Measurements from ENCODE around the gene CFAP97.
"Not testable (repeated sequence)": the region's sequence is repeated elsewhere in the genome, so short reads cannot be mapped to it uniquely, and the experiment has no call there.

CFAP97 gene

DNA sequence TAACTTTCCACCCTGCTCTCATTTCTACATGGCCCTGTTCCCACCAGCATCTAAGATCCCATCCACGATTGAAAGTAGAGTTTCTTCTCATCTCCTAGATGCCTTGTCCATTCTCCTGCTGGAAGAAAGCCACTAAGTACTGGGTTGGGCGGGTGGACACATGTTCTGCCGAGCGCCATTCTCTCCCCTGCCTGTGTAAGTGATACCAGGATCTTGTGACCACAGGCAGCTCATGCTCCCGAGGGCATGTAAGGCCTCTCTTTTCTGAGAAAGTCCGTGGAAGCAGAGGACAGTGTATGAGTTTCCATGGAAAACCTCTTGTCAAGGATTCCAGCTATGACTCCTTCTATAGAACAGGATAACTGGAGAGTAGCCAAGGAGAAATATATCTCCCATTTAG is 64.1 kb downstream of the CFAP97 start:
- no peak for DNase-seq (ENCODE audit: low read depth)

DNA sequence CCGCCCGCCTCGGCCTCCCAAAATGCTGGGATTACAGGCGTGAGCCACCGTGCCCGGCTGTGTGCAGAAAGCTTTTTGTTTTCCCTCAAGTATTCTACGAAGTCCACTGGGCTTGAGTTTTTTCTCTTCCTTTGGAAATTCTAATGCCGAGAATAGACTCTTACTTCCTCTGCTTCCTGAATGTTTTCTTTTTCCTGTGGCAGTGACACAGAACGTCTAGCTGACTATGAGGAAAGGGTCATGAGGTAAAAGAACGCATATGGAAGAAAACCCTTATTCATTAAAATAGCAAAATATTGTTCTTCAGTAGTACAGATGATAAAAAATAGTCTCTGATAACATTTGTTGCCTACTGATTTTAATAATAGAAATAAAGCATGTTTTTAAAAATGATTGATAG is 65.6 kb downstream of the CFAP97 start:
- DNase-seq (ENCODE audit: low read depth) = no peak

DNA sequence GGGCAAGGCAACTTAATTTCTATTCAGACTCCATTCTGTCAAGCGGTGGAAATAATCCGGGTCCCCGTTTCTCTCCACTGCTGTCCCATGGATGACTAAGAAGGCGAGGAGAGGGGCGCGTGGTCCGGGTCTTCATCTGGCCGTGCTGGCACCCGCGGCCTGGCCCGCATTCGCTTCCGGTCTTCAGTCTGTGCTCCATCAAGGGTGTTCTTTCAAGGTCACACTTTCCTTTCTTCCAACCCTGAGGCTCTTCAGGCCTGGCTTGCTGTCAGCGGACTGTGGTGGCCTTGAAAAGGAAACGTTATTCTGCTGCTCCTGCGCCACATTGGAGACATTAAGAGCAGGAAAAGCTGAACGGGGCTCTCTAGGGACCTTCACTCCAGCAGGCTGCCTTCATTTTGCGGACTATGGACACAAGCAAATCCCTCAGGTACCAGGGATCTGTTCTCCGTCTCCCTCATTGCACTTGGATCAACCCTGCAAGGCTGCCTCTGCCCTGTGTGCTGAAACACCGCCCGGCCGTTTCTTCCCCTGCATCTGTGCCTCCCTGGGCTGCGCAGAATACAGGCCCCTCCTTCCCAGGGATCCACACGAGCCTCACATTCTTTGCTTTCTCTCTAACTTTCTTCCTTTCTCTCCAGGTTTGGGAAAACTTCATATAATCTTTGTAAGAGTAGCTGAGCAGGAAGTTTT is 66.4 kb downstream of the CFAP97 start:
- no peak for DNase-seq (ENCODE audit: low read depth)

DNA sequence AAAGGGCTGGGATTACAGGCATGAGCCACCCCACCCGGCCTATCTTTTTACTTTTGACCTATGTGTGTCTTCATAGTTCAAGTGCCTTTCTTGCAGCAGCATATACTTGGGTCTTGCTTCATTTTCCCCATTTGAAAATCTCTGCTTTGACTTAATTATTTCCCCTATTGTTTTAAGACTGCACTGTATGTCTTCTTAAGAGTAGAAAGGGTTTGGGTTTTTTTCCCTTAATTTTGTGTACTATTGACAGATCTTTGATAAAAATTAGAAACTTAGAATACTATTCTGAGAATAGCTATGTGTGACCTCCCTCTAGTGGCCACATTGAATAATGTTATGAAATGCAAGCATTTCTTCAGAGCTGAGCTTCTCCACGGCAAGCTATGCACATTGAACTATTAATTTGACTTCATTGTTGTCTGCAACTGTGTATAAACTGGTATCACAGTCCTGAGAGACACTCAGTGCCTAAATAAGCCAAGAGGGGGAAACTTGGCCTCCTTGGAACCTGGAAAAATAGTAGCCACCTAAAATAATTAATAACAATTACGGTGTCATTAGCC is 69.4 kb downstream of the CFAP97 start:
- DNase-seq (ENCODE audit: low read depth) = no peak

GRCh38 chr4:185128272-185129119 is 75.3 kb downstream of the CFAP97 start:
- DNase-seq (ENCODE audit: low read depth) = no peak

DNA sequence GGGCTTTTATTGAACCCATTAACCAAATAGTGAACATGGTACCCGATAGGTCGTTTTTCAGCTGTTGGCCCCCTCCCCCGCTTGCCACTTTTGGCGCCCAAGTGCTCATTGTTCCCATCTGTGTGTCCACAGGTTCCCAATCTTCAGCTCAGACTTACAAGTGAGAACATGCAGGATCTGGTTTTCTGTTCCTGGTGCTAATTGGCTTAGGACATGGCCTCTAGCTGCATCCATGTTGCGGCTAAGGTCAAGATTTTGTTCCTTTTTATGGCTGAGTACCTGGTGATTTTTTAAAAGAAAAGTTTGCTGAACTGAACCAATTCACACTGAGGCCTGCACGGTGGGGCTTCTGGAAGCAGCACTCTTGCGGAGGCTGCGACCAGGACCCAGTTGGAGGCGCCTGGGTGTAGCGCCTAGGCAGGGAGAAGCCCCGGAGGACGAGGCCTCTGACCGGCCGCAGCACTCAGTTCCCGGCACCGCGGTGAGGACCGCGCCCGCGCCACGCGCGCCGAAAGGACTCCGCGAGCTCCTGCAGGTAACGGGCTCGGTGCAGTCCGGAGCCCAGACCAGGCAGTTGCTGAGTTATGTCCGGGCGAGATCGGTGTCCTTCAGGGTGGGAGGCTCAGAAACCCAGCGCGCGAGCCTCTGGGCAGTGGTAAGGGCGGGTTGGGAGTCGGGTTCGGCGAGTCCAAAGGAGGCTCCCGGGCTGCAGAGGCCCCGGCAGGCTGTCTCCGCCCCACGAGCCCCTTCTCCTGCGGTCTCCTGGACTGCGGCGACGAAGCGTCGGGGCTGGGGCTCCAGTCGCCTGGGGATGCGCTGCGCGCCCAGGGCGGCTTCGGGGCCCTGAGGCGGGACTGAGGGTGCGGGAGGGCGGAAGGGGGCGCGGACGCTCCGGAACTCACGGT is 76.5 kb downstream of the CFAP97 start:
- no peak for DNase-seq (ENCODE audit: low read depth)

DNA sequence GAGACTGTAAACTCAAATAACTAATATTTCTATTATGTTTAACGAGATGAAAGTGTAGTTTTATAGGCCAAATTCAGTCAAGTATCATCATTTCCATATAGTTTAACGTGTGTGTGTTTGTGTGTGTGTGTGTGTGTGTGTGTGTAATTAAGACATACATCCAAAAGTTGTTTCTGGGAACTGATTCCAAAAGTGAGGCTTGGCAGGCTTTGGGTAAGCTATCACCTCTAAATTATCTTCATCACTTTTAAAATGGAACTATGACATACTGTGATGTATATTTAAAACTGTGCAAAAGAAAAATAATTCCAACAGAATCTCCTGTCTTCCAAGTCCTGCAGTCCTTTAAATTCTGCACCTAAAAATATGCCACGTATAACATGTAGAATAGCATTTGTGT is 79.8 kb downstream of the CFAP97 start:
- no peak for DNase-seq (ENCODE audit: low read depth)

GRCh38 chr4:185122681-185123345 is 81.0 kb downstream of the CFAP97 start:
- DNase-seq (ENCODE audit: low read depth) = no peak

DNA sequence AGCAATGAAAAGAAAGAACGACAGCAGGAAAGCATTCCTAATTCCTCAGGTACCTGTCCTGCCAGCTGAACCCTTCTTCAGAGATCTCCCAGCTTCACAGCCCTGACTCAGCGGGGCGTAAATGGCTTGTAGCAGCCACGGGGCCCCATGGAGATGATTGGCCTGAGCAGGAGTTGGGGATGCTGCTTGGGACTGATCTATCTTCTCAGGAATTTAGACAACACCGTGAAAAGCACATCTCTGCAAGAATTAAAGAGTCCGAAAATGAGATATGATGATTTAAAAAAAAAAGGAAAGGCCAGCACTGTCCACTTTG is 83.2 kb downstream of the CFAP97 start:
- no peak for DNase-seq (ENCODE audit: low read depth)

- no peak for DNase-seq (ENCODE audit: low read depth)
These were observed 83.7 kb downstream of the CFAP97 start for GRCh38 chr4:185119927-185120630.

DNA sequence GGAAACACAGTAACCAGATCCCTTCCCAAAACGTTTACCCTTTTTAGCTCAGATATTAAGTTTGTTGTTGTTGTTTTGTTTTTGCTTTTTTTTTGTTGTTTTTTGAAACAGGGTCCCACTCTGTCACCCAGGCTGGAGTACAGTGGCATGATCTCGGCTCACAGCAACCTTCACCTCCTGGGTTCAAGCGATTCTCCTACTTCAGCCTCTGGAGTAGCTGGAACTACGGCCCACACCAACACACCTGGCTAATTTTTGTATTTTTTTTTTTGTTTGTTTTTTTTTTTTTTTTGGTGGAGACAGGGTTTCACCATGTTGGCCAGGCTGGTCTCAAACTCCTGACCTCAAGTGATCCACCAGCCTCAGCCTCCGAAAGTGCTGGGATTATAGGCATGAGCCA is 84.3 kb downstream of the CFAP97 start:
- not testable (repeated sequence) for DNase-seq (ENCODE audit: low read depth)

DNA sequence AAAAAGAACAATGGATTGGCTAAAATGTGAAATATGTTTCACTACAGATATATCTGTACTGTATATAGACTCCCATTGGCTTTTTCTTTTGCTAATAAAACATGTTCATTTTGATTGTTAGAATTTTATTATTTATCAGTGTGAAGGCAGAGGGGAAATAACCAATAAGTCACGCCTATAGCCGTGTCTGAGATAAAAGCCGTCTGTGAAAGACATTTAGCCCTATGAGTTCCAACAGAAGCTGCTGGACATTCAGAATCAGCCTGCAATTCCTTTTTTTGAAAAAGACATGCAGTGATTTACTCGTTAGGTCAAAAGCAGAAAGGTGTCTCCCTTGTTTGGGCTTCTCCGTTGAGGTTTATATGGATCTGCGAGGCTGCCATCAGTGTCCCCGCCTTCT is 84.9 kb downstream of the CFAP97 start:
- DNase-seq (ENCODE audit: low read depth) = no peak

- DNase-seq (ENCODE audit: low read depth) = no peak
These were observed 86.4 kb downstream of the CFAP97 start for GRCh38 chr4:185117300-185117934.

DNA sequence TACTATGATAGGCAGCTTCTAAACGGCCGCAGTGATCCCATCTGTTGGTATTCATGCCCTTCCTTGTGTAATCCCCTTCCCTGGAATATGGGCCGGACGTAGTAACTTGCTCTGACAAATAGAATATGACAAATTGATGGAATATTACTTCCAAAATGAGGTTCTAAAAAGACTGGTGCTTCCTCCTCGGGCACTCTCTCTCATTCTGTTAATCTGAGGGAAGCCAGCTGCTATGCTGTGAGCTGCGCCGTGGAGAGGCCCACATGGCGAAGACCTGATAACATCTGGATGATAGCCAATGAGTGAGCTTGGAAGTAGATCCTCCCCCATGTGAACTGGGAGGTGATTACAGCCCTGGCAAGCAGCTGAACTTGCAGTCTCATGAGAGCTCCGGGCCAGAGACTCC is 88.0 kb downstream of the CFAP97 start:
- no peak for DNase-seq (ENCODE audit: low read depth)

DNA sequence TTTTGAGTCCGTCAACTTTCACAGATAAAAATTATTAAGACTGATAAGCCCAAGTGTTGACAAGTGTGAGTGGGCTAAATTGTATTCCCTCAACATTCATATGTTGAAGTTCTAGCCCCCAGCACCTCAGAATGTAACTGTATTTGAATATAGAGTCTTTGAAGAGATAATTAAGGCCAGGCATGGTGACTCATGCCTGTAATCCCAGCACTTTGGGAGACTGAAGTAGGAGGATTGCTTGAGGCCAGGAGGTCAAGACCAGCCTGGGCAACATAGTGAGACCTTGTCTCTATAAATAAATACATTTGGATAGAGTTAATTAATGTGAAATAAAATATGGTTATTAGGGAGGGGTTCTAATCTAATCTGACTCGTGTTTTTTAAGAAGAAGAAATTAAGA is 90.5 kb downstream of the CFAP97 start:
- DNase-seq (ENCODE audit: low read depth) = no peak

DNA sequence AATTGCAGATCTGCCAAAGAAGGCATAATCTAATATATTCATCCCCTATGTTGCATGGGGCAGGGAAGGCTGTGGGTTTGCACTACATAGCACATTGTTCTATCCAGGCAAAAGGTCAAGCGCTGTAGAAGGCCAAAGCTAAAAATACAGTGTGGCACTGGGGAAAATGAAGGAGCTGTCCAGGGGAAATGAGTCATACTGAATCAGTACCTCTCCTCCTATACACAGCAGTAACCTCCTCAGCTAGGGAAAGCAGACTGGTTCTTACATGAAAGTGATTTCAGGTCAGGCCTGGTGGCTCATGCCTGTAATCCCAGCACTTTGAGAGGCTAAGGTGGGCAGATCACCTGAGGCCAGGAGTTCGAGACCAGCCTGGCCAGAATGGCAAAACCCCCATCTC is 91.7 kb downstream of the CFAP97 start:
- DNase-seq (ENCODE audit: low read depth) = no peak

DNA sequence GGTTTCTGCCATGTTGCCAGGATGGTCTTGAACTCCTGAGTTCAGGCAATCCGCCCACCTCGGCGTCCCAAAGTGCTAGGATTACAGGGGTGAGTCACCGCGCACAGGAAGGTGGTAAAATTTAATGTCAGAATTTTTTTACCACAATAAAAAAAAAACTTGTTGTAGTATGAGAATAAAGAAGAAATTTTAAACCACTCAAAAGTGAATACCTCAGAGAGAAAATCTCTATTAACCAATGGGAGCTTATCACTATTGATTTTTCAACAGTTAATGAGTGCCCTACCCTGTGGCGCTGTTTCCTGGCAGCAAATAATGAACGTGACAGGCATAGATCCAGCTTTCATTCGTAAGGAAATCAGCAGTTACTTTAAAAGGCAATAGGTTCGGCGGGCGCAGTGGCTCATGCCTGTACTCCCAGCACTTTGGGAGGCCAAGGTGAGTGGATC is 93.4 kb downstream of the CFAP97 start:
- no peak for DNase-seq (ENCODE audit: low read depth)

GRCh38 chr4:185109736-185110135 is 94.1 kb downstream of the CFAP97 start:
- no peak for DNase-seq (ENCODE audit: low read depth)

Measured in T-helper 22 cell (primary cell).